ENCODE measurements around the gene CCNG1. TPM values are rescaled to one million over a fixed set of nuclear protein-coding genes. Genes with fewer than 3 reads are reported as not detected.
"Not testable (repeated sequence)": the region's sequence is repeated elsewhere in the genome, so short reads cannot be mapped to it uniquely, and the experiment has no call there.

The CCNG1 gene
- total RNA-seq, 1 donor from 2014 or later, result 88.3 TPM

- H3K9me3 ChIP-seq, result no peaks in the 10 kb centered on the region
- intact Hi-C loops (cut with DNase I), result no loop called here
- TF ChIP-seq CTCF (IDR thresholded peaks at IDR 0.05), result no peak
- H3K27me3 ChIP-seq (ENCODE audit: low read depth), result no peaks in the 10 kb centered on the region
- ATAC-seq (no peak), DNase-seq (no peak)
- no peak overlapping the region for H3K27ac ChIP-seq
- peaks cover 11% of the 10 kb centered on the region for H3K4me1 ChIP-seq
- no peak overlapping the region for H3K4me3 ChIP-seq
- peaks cover 73% of the 10 kb centered on the region for H3K36me3 ChIP-seq
Observed at GRCh38 chr5:163445345-163445744, 8.0 kb downstream of the CCNG1 start.

- DNase-seq (no peak), ATAC-seq (no peak)
- no peaks in the 10 kb centered on the region for H3K9me3 ChIP-seq
- H3K27ac ChIP-seq, result no peak overlapping the region
- intact Hi-C loops (cut with DNase I), result no loop called here
- H3K4me1 ChIP-seq, result no peaks in the 10 kb centered on the region
- no peak overlapping the region for H3K4me3 ChIP-seq
- peaks cover 71% of the 10 kb centered on the region for H3K36me3 ChIP-seq
- no peaks in the 10 kb centered on the region for H3K27me3 ChIP-seq (ENCODE audit: low read depth)
- TF ChIP-seq CTCF (IDR thresholded peaks at IDR 0.05), result no peak
Observed at GRCh38 chr5:163447191-163447590, 9.8 kb downstream of the CCNG1 start.

- intact Hi-C loops (cut with DNase I), result no loop called here
- no peaks in the 10 kb centered on the region for H3K4me1 ChIP-seq
- H3K27ac ChIP-seq, result no peak overlapping the region
- H3K36me3 ChIP-seq, result peaks cover 71% of the 10 kb centered on the region
- no peak overlapping the region for H3K4me3 ChIP-seq
- DNase-seq (no peak), ATAC-seq (no peak)
- TF ChIP-seq CTCF (IDR thresholded peaks at IDR 0.05), result no peak
- H3K27me3 ChIP-seq (ENCODE audit: low read depth), result no peaks in the 10 kb centered on the region
- H3K9me3 ChIP-seq, result no peaks in the 10 kb centered on the region
Observed at GRCh38 chr5:163447875-163448274, 10.5 kb downstream of the CCNG1 start.

GRCh38 chr5:163448491-163448890, 11.1 kb downstream of the CCNG1 start:
- TF ChIP-seq CTCF (IDR thresholded peaks at IDR 0.05), result no peak
- no peaks in the 10 kb centered on the region for H3K9me3 ChIP-seq
- H3K27me3 ChIP-seq (ENCODE audit: low read depth), result no peaks in the 10 kb centered on the region
- ATAC-seq, result no peak
- intact Hi-C loops (cut with DNase I), result no loop called here
- DNase-seq, result no peak
- no peaks in the 10 kb centered on the region for H3K4me1 ChIP-seq
- H3K27ac ChIP-seq, result no peak overlapping the region
- no peak overlapping the region for H3K4me3 ChIP-seq
- peaks cover 70% of the 10 kb centered on the region for H3K36me3 ChIP-seq

GRCh38 chr5:163451489-163451888, 14.1 kb downstream of the CCNG1 start:
- Histone ChIP-seq H3K4me1 (no peaks in the 10 kb centered on the region), H3K4me3 (no peak overlapping the region), H3K27ac (no peak overlapping the region), H3K36me3 (peaks cover 68% of the 10 kb centered on the region), H3K9me3 (no peaks in the 10 kb centered on the region), H3K27me3 (ENCODE audit: low read depth) (no peaks in the 10 kb centered on the region)
- no peak for ATAC-seq
- intact Hi-C loops (cut with DNase I), result no loop called here
- DNase-seq, result no peak
- TF ChIP-seq CTCF (IDR thresholded peaks at IDR 0.05), result no peak

- Histone ChIP-seq H3K36me3 (peaks cover 58% of the 10 kb centered on the region), H3K9me3 (no peaks in the 10 kb centered on the region), H3K27me3 (ENCODE audit: low read depth) (no peaks in the 10 kb centered on the region), H3K27ac (no peak overlapping the region), H3K4me3 (no peak overlapping the region), H3K4me1 (peaks cover 8% of the 10 kb centered on the region)
- TF ChIP-seq CTCF (IDR thresholded peaks at IDR 0.05), result no peak
- no peak for DNase-seq
- ATAC-seq, result no peak
- intact Hi-C loops (cut with DNase I), result no loop called here
Observed at GRCh38 chr5:163453705-163454104, 16.3 kb downstream of the CCNG1 start.

- intact Hi-C loops (cut with DNase I); DNase-seq; H3K27ac ChIP-seq; ATAC-seq; H3K4me3 ChIP-seq; H3K9me3 ChIP-seq; H3K27me3 ChIP-seq (ENCODE audit: low read depth): not testable (repeated sequence)
- peaks cover 56% of the 10 kb centered on the region for H3K36me3 ChIP-seq
- peaks cover 13% of the 10 kb centered on the region for H3K4me1 ChIP-seq
Observed at GRCh38 chr5:163455406-163455805, 18.0 kb downstream of the CCNG1 start.

Data from lower lobe of right lung (tissue), 2 donors.